ENCODE measurements around the gene BEST2.

DNA sequence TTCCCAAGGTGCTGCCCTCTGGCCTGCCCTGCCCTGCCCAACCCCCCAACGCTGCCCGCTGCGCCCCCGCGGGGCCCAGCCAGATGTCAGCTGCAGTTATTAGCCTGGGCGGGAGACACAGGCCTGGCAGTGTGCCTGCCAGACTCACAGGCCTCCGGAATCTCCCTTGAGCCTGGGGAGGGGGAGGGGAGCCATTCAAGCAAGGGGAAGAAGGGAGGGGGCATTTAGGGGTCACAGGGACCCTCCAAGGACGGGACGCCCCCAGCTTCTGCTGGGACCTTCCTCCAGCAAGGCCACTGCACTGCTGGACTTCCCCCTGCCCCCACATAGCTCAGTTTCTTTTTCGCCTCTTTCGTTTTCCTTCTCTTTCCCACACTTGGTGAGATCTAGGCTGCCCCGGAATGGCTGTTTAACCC lies 37.1 kb downstream of the BEST2 start:
- TF ChIP-seq, protein P1, sequence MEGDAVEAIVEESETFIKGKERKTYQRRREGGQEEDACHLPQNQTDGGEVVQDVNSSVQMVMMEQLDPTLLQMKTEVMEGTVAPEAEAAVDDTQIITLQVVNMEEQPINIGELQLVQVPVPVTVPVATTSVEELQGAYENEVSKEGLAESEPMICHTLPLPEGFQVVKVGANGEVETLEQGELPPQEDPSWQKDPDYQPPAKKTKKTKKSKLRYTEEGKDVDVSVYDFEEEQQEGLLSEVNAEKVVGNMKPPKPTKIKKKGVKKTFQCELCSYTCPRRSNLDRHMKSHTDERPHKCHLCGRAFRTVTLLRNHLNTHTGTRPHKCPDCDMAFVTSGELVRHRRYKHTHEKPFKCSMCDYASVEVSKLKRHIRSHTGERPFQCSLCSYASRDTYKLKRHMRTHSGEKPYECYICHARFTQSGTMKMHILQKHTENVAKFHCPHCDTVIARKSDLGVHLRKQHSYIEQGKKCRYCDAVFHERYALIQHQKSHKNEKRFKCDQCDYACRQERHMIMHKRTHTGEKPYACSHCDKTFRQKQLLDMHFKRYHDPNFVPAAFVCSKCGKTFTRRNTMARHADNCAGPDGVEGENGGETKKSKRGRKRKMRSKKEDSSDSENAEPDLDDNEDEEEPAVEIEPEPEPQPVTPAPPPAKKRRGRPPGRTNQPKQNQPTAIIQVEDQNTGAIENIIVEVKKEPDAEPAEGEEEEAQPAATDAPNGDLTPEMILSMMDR (conservative IDR thresholded peaks at IDR 0.05) = no peak
- TF ChIP-seq ZFX (IDR thresholded peaks at IDR 0.05) = no peak
